ENCODE results near the gene PLXNA1.

Gene PLXNA1

DNA sequence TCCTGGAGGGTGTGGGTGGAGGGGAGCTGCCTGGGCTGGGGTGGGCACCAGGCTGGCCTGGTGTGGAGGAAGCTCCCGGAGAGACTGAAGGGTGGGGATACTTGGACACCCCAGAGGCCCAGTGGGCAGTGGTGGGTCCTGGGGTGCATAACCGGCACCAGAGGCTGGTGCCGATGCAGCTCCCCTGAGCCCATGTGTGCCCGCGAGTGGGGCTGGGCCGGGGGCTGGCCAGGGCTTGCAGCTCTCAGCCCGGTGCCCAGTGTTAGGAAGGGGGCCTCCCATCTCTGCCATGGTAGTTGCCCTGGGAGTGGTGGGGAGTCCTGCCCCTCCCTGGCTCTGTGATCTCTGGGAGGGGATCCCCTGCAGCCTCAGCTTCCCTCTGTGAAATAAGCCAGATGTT is 9.3 kb downstream of the PLXNA1 start:
- CTCF ChIA-PET = no interaction called here

GRCh38 chr3:126992776-126993175 is 9.9 kb downstream of the PLXNA1 start:
- no peak for TF ChIP-seq ZNF530 (tag by site-specific recombination; IDR thresholded peaks at IDR 0.05; ENCODE audit: low read depth)
- TF ChIP-seq KLF16 (tag by site-specific recombination; IDR thresholded peaks at IDR 0.05) = no peak
- no peak for TF ChIP-seq ZNF596 (tag by site-specific recombination; IDR thresholded peaks at IDR 0.05)
- TF ChIP-seq ZNF560 (tag by site-specific recombination; IDR thresholded peaks at IDR 0.05; ENCODE audit: borderline replicate concordance) = no peak
- TF ChIP-seq ZBTB10 (tag by site-specific recombination; IDR thresholded peaks at IDR 0.05) = no peak
- no peak for TF ChIP-seq ZNF311 (tag by site-specific recombination; IDR thresholded peaks at IDR 0.05; ENCODE audit: borderline replicate concordance)
- TF ChIP-seq TCF7L2 (IDR thresholded peaks at IDR 0.05; ENCODE audit: borderline replicate concordance, low read depth, low read length) = no peak
- no peak for TF ChIP-seq ZSCAN30 (tag by site-specific recombination; IDR thresholded peaks at IDR 0.05)
- no peak for TF ChIP-seq ZNF830 (tag by site-specific recombination; IDR thresholded peaks at IDR 0.05; ENCODE audit: low read depth)
- TF ChIP-seq ZNF175 (tag by site-specific recombination; IDR thresholded peaks at IDR 0.05) = no peak
- TF ChIP-seq ZFHX2 (tag by site-specific recombination; conservative IDR thresholded peaks at IDR 0.05) = no peak
- TF ChIP-seq, protein P1, sequence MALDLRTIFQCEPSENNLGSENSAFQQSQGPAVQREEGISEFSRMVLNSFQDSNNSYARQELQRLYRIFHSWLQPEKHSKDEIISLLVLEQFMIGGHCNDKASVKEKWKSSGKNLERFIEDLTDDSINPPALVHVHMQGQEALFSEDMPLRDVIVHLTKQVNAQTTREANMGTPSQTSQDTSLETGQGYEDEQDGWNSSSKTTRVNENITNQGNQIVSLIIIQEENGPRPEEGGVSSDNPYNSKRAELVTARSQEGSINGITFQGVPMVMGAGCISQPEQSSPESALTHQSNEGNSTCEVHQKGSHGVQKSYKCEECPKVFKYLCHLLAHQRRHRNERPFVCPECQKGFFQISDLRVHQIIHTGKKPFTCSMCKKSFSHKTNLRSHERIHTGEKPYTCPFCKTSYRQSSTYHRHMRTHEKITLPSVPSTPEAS (tag by site-specific recombination; IDR thresholded peaks at IDR 0.05) = no peak
- TF ChIP-seq ZNF654 (tag by site-specific recombination; IDR thresholded peaks at IDR 0.05; ENCODE audit: low read depth) = no peak
- TF ChIP-seq, protein P2, sequence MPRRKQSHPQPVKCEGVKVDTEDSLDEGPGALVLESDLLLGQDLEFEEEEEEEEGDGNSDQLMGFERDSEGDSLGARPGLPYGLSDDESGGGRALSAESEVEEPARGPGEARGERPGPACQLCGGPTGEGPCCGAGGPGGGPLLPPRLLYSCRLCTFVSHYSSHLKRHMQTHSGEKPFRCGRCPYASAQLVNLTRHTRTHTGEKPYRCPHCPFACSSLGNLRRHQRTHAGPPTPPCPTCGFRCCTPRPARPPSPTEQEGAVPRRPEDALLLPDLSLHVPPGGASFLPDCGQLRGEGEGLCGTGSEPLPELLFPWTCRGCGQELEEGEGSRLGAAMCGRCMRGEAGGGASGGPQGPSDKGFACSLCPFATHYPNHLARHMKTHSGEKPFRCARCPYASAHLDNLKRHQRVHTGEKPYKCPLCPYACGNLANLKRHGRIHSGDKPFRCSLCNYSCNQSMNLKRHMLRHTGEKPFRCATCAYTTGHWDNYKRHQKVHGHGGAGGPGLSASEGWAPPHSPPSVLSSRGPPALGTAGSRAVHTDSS (tag by site-specific recombination; IDR thresholded peaks at IDR 0.05) = no peak
- TF ChIP-seq, protein P3, sequence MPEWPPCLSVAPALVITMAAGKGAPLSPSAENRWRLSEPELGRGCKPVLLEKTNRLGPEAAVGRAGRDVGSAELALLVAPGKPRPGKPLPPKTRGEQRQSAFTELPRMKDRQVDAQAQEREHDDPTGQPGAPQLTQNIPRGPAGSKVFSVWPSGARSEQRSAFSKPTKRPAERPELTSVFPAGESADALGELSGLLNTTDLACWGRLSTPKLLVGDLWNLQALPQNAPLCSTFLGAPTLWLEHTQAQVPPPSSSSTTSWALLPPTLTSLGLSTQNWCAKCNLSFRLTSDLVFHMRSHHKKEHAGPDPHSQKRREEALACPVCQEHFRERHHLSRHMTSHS (tag by site-specific recombination; IDR thresholded peaks at IDR 0.05) = no peak
- no peak for TF ChIP-seq ZNF112 (tag by site-specific recombination; IDR thresholded peaks at IDR 0.05)
- no peak for TF ChIP-seq ZFP3 (tag by site-specific recombination; IDR thresholded peaks at IDR 0.05; ENCODE audit: low read depth)
- TF ChIP-seq ZNF677 (tag by site-specific recombination; IDR thresholded peaks at IDR 0.05) = no peak
- TF ChIP-seq ZNF169 (tag by site-specific recombination; IDR thresholded peaks at IDR 0.05) = no peak
- Histone ChIP-seq H3K27ac (ENCODE audit: extremely low read depth, low read depth, low read length) (no peak overlapping the region), H3K4me3 (ENCODE audit: low read depth, low read length) (no peak overlapping the region), H3K36me3 (ENCODE audit: control insufficient read depth in 2 of 2, insufficient read depth in 1 of 2, low read length in 2 of 2) (peaks cover 0 to 80% of the 10 kb centered on the region in 2 experiments; a peak in 1 of 3 replicates), H3K4me1 (ENCODE audit: control insufficient read depth, insufficient read depth, low read length) (no peaks in the 10 kb centered on the region), H3K9me3 (ENCODE audit: control insufficient read depth, insufficient read depth, low read depth, low read length) (no peaks in the 10 kb centered on the region)
- ChIA-PET CTCF (no interaction called here), POLR2A (no interaction called here)

More for the DNA sequence above, 9.3 kb downstream of the PLXNA1 start:
- TF ChIP-seq ZNF677 (tag by site-specific recombination; IDR thresholded peaks at IDR 0.05) (no peak), ZSCAN18 (tag by site-specific recombination; IDR thresholded peaks at IDR 0.05) (no peak)
- Histone ChIP-seq H3K4me1 (ENCODE audit: control insufficient read depth, insufficient read depth, low read length) (no peaks in the 10 kb centered on the region), H3K4me3 (ENCODE audit: low read depth, low read length) (no peak overlapping the region), H3K36me3 (ENCODE audit: control insufficient read depth in 2 of 2, insufficient read depth in 1 of 2, low read length in 2 of 2) (peaks cover 0 to 75% of the 10 kb centered on the region in 2 experiments; a peak in 1 of 3 replicates), H3K27ac (ENCODE audit: extremely low read depth, low read depth, low read length) (no peak overlapping the region), H3K9me3 (ENCODE audit: control insufficient read depth, insufficient read depth, low read depth, low read length) (no peaks in the 10 kb centered on the region)
- POLR2A ChIA-PET = no interaction called here

All from HEK293 (cell line).